ENCODE data around the gene SMARCA2. TPM values are rescaled to one million over a fixed set of nuclear protein-coding genes. Genes with fewer than 3 reads are reported as not detected.

The SMARCA2 gene
- total and polyA plus RNA-seq, 4 donors = 18.8 to 67.0 (median 41.1) TPM

DNA sequence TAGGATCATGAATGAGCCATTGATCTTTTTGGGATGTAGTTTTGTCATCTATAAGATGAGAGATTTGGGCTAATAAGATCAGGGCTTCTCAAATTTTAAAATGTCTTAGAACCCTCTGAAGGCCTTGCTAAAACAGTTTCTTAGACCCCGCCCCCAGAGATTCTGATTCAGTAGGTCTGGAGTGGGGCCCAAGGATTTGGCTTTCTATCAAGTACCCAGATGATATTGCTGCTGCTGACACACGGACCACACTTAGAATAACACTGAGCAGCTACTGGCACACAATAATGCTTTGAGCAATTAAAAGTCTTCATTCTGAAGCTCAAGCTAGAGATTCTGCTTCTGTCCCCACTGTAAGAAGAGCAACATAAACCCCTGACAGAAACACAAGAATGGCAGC lies 216.7 kb downstream of the SMARCA2 start:
- Histone ChIP-seq H3K9me3 (ENCODE audit: control insufficient read depth in 4 of 4, low read length in 3 of 4) (no peaks in the 10 kb centered on the region), H3K4me1 (ENCODE audit: control insufficient read depth in 4 of 4, insufficient read depth in 4 of 4, low read length in 3 of 4) (no peaks in the 10 kb centered on the region), H3K36me3 (ENCODE audit: control insufficient read depth in 4 of 4, insufficient read depth in 3 of 4, low read depth in 1 of 4, low read length in 3 of 4) (no peaks in the 10 kb centered on the region), H3K27me3 (ENCODE audit: control insufficient read depth in 4 of 4, insufficient read depth in 4 of 4, low read length in 3 of 4) (no peaks in the 10 kb centered on the region), H3K4me3 (ENCODE audit: low read depth in 1 of 3, low read length in 3 of 3) (no peak overlapping the region), H3K9ac (ENCODE audit: low read depth in 1 of 2, low read length in 2 of 2) (no peak overlapping the region), H3K27ac (ENCODE audit: low read depth in 1 of 2, low read length in 2 of 2) (no peak overlapping the region)
- DNase-seq (ENCODE audit: low spot score) = no peak
- no peak for TF ChIP-seq TAF1 (conservative IDR thresholded peaks at IDR 0.05)
- 83% methylated on average over 2 of the region's 2 CpGs for WGBS

DNA sequence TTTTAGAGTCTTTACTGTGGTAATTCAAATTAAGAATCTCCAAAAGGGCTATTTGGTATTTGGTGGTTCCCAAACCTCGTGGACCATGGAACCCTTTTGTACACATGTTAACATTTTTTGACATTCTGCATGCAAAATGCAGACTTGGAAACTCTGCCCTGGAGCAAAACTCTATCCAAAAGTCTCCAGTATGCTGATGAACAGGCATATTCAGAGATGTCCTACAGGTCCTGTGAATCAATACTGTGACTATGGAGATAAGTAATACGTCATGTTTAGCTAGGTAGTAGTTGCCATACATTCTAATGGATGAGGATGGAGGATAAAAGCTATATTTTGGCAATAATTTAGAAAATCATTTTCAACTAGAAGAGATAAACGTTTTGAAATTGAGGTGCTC lies 218.1 kb downstream of the SMARCA2 start:
- Histone ChIP-seq H3K36me3 (ENCODE audit: control insufficient read depth in 4 of 4, insufficient read depth in 3 of 4, low read depth in 1 of 4, low read length in 3 of 4) (no peaks in the 10 kb centered on the region), H3K9me3 (ENCODE audit: control insufficient read depth in 4 of 4, low read length in 3 of 4) (no peaks in the 10 kb centered on the region), H3K4me1 (ENCODE audit: control insufficient read depth in 4 of 4, insufficient read depth in 4 of 4, low read length in 3 of 4) (no peaks in the 10 kb centered on the region), H3K27me3 (ENCODE audit: control insufficient read depth in 4 of 4, insufficient read depth in 4 of 4, low read length in 3 of 4) (no peaks in the 10 kb centered on the region), H3K27ac (ENCODE audit: low read depth in 1 of 2, low read length in 2 of 2) (no peak overlapping the region), H3K4me3 (ENCODE audit: low read depth in 1 of 3, low read length in 3 of 3) (no peak overlapping the region), H3K9ac (ENCODE audit: low read depth in 1 of 2, low read length in 2 of 2) (no peak overlapping the region)
- WGBS = 70% methylated on average over 3 of the region's 3 CpGs
- DNase-seq (ENCODE audit: low spot score) = no peak
- TF ChIP-seq, protein P1, sequence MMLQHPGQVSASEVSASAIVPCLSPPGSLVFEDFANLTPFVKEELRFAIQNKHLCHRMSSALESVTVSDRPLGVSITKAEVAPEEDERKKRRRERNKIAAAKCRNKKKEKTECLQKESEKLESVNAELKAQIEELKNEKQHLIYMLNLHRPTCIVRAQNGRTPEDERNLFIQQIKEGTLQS (IDR thresholded peaks at IDR 0.05) = no peak
- TF ChIP-seq SP1 (IDR thresholded peaks at IDR 0.05) = no peak
- no peak for TF ChIP-seq HNF4G (IDR thresholded peaks at IDR 0.05)
- TF ChIP-seq HNF4A (conservative IDR thresholded peaks at IDR 0.05) = no peak
- TF ChIP-seq, protein P2, sequence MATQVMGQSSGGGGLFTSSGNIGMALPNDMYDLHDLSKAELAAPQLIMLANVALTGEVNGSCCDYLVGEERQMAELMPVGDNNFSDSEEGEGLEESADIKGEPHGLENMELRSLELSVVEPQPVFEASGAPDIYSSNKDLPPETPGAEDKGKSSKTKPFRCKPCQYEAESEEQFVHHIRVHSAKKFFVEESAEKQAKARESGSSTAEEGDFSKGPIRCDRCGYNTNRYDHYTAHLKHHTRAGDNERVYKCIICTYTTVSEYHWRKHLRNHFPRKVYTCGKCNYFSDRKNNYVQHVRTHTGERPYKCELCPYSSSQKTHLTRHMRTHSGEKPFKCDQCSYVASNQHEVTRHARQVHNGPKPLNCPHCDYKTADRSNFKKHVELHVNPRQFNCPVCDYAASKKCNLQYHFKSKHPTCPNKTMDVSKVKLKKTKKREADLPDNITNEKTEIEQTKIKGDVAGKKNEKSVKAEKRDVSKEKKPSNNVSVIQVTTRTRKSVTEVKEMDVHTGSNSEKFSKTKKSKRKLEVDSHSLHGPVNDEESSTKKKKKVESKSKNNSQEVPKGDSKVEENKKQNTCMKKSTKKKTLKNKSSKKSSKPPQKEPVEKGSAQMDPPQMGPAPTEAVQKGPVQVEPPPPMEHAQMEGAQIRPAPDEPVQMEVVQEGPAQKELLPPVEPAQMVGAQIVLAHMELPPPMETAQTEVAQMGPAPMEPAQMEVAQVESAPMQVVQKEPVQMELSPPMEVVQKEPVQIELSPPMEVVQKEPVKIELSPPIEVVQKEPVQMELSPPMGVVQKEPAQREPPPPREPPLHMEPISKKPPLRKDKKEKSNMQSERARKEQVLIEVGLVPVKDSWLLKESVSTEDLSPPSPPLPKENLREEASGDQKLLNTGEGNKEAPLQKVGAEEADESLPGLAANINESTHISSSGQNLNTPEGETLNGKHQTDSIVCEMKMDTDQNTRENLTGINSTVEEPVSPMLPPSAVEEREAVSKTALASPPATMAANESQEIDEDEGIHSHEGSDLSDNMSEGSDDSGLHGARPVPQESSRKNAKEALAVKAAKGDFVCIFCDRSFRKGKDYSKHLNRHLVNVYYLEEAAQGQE (IDR thresholded peaks at IDR 0.05) = no peak
- TF ChIP-seq TAF1 (conservative IDR thresholded peaks at IDR 0.05) = no peak
- no peak for TF ChIP-seq FOXA2 (IDR thresholded peaks at IDR 0.05)
- TF ChIP-seq RAD21 (IDR thresholded peaks at IDR 0.05) = no peak
- no peak for TF ChIP-seq JUND (IDR thresholded peaks at IDR 0.05)
- TF ChIP-seq, protein P3, sequence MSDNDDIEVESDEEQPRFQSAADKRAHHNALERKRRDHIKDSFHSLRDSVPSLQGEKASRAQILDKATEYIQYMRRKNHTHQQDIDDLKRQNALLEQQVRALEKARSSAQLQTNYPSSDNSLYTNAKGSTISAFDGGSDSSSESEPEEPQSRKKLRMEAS (IDR thresholded peaks at IDR 0.05) = no peak
- TF ChIP-seq GABPA (IDR thresholded peaks at IDR 0.05 in 1 of 2, conservative IDR thresholded peaks at IDR 0.05 in 1 of 2) = no peak
- TF ChIP-seq, protein P4, sequence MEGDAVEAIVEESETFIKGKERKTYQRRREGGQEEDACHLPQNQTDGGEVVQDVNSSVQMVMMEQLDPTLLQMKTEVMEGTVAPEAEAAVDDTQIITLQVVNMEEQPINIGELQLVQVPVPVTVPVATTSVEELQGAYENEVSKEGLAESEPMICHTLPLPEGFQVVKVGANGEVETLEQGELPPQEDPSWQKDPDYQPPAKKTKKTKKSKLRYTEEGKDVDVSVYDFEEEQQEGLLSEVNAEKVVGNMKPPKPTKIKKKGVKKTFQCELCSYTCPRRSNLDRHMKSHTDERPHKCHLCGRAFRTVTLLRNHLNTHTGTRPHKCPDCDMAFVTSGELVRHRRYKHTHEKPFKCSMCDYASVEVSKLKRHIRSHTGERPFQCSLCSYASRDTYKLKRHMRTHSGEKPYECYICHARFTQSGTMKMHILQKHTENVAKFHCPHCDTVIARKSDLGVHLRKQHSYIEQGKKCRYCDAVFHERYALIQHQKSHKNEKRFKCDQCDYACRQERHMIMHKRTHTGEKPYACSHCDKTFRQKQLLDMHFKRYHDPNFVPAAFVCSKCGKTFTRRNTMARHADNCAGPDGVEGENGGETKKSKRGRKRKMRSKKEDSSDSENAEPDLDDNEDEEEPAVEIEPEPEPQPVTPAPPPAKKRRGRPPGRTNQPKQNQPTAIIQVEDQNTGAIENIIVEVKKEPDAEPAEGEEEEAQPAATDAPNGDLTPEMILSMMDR (IDR thresholded peaks at IDR 0.05; ENCODE audit: low read depth, low read length, missing input control) = no peak
- TF ChIP-seq EGR1 (IDR thresholded peaks at IDR 0.05; ENCODE audit: low read depth in 2 of 2) = no peak
- TF ChIP-seq NR2F2 (IDR thresholded peaks at IDR 0.05) = no peak

Measured in liver (tissue), 9 donors.